GM18909 (cell line): ENCODE results near the gene TRAPPC2.

Experiments
- ATAC-seq: cut with Tn5 transposase; IDR thresholded peaks from one replicate; pipeline ENCODE4 v1.9.1; 2021; ENCODE audit warnings: mild to moderate bottlenecking; ENCODE audit not compliant: unreplicated experiment, poor library complexity

TRAPPC2 gene

DNA sequence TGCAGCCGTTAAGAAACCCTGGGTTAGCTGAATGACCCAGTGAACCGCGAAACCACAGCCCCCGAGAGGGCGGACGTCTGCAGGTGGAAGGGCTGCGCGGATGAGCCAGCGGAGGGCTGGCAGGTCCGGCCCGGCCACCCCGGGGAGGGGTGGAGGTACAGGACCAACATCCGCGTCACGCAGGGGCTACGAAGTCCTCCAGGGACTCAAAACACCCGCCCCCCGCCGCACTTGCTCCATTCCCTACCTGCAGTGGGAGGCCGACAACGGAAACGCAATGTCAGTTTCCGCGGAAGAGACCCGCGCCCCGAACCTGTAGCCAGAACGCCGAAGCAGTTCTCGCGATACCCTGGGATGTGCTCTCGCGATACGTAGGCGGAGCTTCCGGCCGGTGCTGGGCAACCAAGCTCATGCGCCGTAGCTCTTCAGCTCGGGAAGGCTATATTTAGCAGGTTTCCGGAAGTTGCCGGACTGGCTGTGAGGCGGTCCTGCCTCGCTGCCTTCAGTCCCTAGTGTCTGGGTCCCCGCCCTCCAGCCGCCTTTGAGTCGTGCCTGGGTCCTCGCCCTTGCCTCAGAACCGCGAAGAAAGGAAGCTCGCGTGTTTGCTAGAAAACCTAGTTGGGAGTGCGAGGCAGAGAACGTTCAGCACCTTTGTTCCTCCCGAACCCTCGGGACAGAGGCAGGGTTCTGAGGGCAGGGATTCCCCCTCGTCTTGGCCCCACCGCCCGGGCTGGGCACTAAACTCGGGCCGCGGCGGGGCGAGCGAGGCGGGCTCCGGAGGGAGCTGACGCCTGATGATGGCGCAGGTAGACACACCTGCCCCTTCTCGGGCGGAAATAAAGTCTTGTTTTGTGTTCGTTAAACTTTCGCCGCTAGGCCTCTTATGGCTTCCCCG lies at the start of gene TRAPPC2, which contains the start of gene OFD1:
Gene TRAPPC2, minus strand, starts transcription at position 343 of the 895 bp plus-strand sequence. CDS start 14,657 bp downstream, outside the sequence.
Gene OFD1, plus strand, starts transcription at position 471 of the 895 bp plus-strand sequence. Its CDS starts 324 bp downstream, at position 795.
- peak; percentile 91 for ATAC-seq

DNA sequence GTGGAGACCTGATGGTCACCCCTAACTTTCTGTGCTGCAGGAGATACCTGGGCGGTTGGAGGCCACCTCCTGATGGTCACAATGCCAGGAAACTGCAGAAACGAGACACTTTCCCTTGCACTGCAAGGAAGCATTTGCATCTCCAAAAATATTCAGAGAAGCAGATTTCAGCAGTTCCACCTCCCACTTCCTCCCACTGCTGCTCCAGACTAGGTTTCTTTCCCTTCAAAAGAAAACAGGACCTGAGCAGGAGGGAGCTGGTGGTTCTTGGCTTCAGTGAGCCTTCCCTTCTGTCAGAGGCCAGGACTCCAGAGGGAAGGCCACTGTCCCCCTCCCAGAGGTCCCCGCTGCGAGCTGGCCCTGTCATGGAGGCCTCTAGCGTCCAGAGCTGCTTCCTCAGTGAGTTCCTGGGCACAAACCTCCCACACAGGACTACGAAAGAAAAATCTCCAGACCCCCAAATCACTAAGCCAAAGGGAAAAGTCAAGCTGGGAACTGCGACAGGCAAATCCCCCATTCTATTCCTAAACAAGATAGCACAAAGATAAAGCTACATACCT lies 46.5 kb upstream of the TRAPPC2 start:
- no peak for ATAC-seq

DNA sequence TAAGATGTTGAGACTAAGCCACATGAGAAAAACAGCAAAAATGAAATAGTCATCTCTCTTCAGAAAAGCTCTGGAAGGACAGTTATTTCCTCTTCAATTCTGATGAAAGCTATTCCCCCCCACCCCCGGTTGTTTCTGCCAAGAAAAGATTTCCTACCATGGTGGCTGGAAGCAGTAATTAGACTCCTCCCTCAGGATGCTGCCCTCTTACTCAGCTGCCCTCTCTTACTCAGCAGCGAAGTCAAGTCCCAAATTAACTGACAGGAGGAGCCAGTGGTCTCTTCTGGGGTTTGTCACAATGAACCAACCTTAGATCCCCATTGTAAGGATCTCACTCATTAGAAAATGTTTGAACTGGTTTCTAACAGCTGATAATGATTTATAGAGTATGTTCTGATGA lies 44.5 kb upstream of the TRAPPC2 start:
- no peak for ATAC-seq

DNA sequence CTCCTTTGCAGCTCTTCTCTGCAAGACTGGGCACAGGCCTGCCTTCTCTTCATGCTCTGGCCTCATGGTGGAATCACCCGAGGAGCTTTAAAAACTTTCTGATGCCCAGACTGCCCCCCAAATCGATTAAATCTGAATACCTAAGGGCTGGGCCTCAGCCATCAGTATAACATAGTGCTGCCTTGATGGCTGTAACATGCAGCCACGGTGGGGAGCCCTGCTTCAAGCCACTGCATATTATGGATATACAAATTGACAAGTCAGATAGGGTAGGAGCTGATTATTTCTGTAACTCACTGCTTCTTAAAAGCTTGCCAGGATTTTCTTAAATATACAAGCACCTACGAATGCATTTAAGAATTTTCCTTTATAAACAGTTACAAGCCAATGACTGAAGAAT lies 42.0 kb upstream of the TRAPPC2 start:
- ATAC-seq = no peak

DNA sequence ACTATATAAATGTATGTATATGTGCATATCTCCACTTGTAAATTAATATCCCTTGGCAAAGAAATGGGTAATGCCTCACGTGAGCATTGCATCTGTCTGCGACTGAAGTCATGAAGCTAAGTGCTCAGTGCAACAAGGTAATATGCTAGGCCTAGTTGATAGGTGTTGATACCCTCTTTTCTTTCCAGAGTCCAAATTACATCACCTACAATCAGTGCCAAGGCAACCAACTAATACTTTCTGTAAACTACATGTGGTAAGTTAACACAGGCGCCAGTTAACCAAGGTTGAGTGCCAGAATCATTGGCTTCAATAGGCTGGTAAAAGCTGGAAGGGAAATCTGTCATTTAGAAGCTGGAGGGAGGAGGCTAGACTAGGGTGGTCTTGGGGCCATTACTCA lies 41.4 kb upstream of the TRAPPC2 start:
- no peak for ATAC-seq

DNA sequence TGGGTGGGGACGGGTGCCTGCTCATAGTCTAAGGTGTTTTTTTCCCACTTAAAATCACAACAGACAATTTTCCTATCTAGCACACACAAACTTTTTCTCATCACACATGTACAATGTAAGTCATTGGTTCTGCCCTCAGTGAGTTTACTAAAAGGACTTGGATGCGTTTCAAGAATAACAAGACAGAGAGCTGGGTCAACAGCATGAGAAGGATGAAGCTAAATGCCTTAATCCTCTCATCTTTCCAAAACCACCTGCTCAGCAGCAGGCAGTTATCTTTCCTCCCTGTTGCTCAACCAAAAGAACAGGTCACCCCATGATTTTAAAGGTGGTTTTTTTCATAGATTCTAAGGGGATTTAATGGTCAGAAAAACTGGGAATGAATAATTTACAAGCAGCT lies 40.3 kb upstream of the TRAPPC2 start:
- ATAC-seq = no peak

DNA sequence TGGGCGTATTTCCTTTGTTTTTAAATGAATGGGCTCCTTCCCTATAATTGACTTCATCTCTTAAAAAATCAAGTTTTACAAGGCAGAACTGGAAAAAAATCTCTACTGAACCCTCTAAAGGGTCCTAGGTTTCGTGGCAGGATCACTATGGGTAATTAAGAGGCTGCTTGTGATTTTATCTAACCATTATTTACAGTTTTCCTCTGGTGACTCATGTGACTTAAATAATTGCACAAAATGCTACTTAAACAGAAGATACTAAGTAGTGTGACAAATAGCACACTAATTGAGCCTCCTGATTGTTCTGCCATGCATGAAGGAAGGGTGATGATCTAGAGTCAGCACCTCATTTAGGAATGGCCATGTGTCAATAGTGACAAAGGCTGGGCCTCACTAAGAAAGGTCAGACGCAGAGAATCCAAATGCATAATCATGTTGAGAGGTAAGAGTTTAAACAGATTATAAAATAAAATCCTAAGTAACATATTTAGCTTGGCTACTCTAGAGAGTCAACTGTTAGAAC lies 35.7 kb upstream of the TRAPPC2 start:
- no peak for ATAC-seq

DNA sequence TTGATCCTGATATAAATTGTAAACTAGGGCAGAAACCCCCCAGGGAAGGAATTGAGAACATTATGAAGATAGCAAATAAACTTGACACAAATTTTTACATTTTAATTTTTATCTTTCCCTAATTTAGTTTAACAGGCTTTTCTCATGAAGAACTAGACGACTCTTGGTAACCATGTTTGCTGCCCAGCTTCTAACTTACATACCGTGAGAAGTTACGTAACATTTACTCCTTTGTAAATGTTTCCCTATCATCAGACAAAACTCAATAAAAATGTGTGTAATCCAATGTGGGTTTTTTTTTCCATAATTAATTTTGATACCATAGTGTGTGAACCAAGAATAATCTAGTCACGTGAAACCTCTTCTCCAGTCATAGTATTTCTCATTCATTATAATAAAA lies 34.5 kb upstream of the TRAPPC2 start:
- no peak for ATAC-seq

DNA sequence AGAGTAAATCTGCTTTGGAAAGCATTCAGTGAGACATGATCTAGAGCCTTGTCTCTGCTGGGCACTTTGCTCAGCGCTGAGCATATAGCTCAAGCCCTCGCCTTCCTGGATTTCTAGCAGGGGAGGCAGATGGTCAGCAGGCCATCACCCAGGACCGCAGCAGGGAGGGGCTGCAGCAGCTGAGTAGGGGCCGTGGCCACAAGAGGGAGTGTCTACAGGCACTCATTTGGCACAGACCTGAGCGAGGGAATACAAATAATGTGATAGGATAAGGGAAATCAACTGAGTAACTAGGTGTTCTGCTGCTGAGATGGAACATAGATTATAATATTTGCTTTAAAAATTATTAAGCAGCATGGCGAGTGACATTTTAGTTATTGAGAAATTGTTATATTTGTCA lies 30.3 kb upstream of the TRAPPC2 start:
- no peak for ATAC-seq

DNA sequence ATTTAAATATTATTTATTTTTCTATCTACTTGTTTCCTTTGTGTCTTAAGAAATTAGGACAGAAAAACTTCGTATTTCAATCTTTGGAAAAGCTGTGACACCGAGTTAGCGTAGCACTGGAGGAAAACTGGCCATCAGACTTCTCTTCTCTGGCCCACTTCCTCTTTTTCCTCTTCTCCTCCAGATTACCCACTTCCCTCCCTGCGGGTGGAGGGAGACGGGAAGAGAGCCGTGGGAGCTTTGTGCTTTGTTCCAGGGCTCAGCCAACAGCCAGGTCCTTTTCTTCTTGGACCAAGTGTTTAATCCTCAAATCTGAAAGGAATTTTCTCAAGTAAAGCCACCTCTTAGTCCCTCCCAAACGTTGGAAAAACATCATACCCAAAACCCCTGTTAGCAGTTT lies 29.9 kb upstream of the TRAPPC2 start:
- no peak for ATAC-seq

DNA sequence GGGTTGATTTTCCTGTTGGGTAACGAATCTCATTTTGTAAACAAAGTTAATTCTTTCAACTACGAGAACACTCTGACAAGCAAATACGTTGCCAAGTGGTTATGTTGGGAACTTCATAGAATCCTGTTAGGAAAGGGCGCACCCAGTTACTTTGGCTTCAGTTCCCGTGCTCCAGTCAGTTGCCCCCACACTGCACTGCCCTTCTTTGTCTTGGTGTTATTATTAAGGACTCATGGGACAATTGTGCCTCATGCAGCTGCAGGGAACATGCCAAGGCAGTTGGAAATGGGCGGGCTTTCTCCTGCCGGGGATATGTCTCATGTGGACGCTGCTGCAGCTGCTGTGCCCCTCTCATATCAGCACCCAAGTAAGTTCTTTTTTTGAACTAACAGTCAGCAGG lies 29.1 kb upstream of the TRAPPC2 start:
- ATAC-seq = no peak

DNA sequence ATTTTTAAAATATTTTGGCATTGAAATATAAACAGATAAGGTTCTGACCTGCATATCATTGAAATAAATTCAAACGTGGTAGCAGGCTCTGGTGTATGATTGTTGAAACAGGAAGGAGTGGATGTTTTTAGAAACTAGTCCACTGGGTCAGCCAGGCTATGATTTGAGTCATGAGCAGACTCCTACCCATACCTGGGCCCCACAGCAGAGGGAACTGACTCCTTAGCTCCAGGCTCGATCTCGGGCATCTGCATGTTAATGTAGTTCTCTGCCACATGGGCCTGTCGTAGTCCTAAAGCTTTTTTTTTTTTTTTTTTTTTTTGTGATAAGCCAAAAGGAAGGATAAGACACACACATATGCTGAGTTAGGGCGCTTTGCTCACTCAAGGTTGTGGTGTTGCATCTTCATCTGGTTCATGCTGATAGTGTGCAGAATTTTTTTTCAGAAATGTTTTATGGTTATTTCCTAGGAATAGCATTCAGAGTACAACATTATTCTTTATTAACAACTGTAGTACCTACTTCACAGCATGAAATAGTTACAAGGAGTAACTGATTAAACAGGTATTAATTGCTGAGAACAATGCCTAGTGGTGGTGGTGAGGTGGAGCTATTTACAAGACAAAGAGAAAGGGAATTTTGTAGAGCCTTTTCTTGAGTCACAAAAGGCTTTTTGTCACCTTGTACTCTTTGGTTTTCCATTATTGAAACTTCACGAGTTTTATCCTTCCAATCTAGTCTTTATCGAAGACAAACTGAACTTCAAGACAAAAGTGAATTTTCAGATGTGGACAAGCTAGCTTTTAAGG lies 27.4 kb upstream of the TRAPPC2 start:
- peak; percentile 65 for ATAC-seq

DNA sequence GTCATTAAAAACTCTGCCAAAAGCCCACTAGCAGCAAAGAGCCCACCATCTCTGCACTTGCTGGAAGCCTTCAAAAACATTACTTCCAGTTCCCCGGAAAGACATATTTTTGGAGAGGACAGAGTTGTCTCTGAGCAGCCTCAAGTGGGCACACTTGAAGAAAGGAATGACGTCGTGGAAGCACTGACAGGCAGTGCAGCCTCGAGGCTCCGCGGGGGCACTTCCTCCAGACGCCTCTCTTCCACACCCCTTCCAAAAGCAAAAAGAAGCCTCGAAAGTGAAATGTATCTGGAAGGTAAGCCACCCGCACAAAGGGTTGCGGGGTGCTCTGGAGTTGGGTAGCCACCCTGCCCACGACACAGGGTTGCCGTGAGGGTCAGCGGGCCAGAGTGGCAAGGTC lies 26.0 kb upstream of the TRAPPC2 start:
- ATAC-seq = no peak

DNA sequence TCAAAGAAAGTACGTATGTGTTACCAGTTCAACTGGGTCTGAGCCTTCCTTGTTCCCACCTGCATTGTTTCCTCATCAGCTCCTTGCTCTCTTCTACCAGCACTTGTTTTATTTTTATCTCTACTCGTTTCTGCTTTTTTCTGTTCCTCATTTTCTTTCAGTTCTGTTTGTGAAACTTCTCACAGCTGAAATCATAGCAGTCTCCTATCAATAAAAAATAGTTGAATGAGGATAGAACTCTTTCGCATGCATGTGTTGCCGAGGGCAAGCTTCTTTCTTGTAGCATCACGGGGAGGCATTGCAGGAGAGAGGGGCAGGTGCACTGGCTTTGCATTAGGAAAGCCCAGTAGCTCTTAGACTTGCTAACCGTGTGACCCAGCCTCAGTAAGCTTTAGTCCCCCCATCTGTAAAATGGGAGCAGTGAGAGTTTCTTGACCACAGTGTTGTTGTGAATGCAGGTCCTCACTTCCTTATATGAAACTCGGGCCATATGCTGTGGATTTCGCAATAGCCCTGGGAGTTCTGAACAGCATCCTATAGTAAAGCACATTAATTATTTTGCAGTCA lies 24.8 kb upstream of the TRAPPC2 start:
- peak; percentile 70 for ATAC-seq

DNA sequence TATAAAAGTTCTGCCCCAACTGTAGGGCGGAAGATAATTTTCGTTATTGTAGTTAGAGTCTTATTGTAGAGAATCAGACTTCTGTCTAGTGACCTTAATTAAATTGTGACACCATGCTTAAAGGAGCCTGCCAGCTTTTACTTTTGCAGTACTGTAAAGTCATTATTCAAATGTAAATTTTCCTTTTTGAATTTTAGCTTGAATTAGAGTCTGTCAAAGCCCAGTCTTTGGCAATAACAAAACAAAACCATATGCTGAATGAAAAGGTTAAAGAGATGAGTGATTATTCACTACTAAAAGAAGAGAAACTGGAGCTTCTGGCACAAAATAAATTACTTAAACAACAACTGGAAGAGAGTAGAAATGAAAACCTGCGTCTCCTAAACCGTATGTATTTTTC lies 22.0 kb upstream of the TRAPPC2 start:
- ATAC-seq = no peak

DNA sequence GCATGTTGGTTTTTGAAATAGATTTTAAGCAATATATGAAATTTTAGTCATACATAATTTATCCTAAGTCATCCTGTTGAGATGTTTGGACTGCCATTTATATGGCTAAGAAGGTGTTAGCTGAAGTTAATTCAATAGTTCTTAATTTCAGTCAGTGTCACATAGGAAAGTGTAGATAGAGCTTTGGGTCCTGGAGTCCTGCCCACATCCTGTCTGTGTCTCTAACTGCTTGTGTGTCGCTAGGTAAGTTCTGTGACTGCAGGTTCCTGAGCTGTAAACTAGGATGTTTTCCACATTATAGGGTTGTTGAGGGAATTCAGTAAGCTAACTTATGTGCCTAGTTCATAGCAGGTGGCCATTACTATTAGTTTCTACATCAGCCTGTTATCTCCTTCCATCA lies 20.8 kb upstream of the TRAPPC2 start:
- no peak for ATAC-seq

DNA sequence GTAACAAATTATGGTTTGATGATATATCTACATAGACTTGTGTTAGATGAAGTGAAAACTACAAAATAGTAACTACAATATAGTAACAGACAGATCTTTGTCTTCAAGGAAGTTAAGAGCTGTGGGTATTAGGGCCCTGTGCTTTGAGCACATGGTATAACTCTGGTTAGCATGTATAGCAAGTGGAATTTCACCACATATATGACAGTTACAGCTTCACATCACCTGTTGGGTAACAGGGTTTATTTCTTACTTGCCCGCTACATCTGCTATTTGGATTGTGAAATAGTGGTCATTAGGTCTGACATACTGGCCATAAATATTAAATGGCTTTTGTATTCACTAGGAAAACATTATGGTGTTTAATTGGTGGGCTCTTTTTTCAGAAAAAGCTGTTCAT lies 20.3 kb upstream of the TRAPPC2 start:
- no peak for ATAC-seq

DNA sequence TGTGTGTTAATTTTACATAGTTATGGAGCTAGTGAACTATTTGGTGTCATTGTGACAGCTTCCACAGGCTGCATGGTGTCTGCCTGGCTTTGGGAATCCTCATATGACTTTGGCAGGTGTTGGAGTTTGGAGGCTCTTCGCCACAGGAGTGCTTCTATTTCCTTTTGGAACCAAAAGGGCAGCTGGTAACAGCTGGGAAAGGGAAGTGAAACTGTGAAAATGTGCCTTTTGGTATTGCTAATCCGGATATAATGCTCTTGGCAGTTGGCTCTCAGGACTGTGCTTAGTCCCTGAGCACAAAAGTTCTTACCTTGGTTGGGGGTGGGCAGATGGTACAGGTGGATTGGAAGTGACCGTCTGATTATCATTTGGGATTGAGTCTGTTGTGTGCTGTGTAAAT lies 18.2 kb upstream of the TRAPPC2 start:
- ATAC-seq = peak; percentile 66

DNA sequence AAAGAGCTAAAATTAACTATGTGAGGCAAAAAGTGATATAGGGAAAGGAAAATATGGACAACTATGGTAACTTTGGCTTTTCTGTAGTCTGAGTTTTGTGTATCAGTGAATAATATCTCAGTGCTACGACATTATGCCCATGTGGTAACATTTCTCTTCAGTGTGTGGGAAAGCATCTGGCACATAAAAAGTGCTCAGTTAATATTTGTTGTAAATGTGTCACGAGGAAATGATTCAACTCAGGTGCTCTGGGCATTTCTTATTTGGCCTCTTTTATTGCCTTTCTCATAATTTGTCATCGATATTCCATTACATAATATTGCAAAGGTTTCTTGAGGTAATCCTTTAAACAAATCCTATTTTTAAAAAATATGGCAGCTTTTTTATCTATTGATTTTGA lies 17.7 kb upstream of the TRAPPC2 start:
- ATAC-seq = no peak

DNA sequence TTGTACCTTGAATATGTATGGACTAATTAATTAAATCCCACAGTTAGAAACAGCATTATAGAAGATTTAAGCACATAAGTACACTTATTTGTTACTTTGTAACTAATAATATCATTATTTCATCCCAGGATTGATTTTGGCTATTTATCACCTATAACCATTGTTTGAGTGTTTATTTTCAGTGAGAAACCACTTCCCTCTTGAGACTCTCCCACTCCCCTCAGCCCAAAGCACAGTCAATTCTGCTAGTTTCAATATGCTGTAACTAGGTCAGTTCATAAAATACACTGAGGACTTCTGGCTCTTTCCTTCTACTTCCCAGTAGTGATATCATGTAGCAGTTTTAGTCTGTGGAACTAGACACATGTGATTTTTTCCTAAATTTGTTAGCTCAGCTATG lies 16.4 kb upstream of the TRAPPC2 start:
- peak; percentile 38 for ATAC-seq
